ENCODE results near the gene KRTAP10-1.

KRTAP10-1 gene

DNA sequence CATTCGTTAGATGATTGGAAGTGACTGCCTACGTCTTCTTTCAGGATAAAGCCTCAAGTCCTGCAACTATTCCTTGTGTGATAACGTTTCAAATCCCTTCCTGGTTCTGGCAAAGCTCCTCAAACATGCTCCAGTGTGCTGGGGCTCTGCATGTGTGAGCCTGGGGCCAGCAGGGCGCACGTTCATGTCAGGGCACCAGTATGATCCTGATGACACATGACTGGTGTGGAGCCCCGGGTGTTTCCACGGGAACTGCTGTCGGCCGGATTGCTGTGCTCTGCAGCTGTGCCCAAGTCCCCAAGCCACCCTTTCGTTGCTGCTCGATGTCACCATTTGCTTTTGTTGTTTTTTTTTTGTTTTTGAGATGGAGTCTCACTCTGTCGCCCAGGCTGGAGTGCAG, 21.3 kb downstream of the KRTAP10-1 start:
- DNase-seq (ENCODE audit: insufficient read length, low spot score) (no peak), FAIRE-seq (no peak)
- TF ChIP-seq POLR2A (IDR thresholded peaks at IDR 0.05; ENCODE audit: low read depth, low read length): no peak
- TF ChIP-seq TAF1 (IDR thresholded peaks at IDR 0.05; ENCODE audit: low read depth, low read length): no peak
- no peak for TF ChIP-seq SPI1 (IDR thresholded peaks at IDR 0.05; ENCODE audit: low read depth, low read length)
- no peak for TF ChIP-seq POLR2AphosphoS5 (IDR thresholded peaks at IDR 0.05; ENCODE audit: low read depth, low read length)
- TF ChIP-seq PAX5 (IDR thresholded peaks at IDR 0.05; ENCODE audit: insufficient read depth, low read length, severe bottlenecking): no peak
- TF ChIP-seq POU2F2 (IDR thresholded peaks at IDR 0.05; ENCODE audit: low read depth, low read length): no peak

DNA sequence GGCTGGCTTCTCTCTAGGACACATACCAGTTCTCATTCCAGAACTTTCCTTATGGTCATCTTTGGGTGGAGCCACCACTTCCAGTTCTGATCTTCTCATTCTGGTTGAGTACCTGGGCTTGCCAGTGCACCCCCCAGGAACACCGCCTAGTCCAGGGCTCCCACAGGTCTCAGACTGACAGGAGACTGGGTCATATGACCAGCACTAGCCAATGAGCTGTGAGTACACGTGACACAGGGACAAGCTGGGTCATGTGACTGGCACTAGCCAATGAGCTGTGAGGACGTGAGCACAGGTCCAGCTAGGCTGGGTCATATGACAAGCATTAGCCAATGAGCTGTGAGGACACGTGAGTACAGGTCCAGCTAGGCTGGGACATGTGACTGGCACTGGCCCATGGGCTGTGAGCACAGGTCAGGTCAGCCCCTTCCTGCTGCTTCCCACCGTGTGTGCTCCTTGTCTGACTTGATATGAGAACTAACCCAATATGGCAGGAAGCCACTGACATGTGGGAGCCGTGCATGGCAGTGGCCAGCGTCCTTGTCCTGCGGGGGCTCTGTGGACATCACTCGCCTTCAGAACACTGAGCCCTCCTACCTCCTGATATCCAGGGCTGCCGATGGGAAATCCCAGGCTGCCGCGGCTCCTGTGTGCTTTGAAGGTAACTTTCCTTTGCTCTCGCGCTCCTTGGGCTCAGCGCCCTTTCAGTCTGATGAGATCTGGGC, 22.7 kb downstream of the KRTAP10-1 start:
- DNase-seq (ENCODE audit: insufficient read length, low spot score) (no peak), FAIRE-seq (peak; percentile 68)
- TF ChIP-seq POLR2A (IDR thresholded peaks at IDR 0.05; ENCODE audit: low read depth, low read length): no peak

DNA sequence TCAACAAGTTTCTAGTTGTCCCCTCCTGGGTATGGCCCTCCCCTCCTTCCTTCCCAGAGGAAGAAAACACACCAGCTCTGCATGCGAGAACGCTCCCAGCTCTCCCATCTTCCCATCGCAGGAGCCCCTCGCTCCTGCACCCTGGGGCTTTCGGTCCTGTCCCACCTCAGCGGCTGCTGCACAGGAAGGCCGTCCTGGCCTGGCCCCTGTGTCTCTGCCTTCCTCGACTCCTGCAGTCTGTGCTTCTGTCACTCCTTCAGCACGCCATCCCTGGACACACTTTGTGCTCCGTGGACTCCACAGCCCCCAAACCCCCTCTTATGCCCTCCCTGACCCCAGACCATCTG, 23.2 kb downstream of the KRTAP10-1 start:
- FAIRE-seq: no peak
- no peak for DNase-seq (ENCODE audit: insufficient read length, low spot score)

DNA sequence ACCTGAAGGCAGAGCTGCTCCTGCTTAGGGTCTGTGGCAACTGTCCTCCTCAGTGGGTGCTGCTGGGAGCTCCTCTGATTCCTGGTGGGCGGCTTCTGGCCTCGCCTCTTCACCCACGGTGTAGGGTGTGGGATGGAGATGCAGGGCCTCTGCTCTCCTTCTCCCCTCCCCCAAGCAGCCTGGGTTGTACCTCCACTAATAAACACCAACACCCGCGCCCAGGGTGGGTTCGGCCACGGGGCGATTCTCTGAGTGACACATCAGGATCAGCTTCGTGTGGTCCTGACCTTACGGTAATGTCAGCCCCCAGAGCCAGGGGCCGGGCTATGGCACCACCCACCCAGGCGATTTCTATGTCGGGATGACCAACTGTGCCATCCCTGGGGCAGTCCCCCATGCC, 23.7 kb downstream of the KRTAP10-1 start:
- no peak for TF ChIP-seq SPI1 (IDR thresholded peaks at IDR 0.05; ENCODE audit: low read depth, low read length)
- no peak for TF ChIP-seq PAX5 (IDR thresholded peaks at IDR 0.05; ENCODE audit: insufficient read depth, low read length, severe bottlenecking)
- TF ChIP-seq POU2F2 (IDR thresholded peaks at IDR 0.05; ENCODE audit: low read depth, low read length): no peak
- TF ChIP-seq TAF1 (IDR thresholded peaks at IDR 0.05; ENCODE audit: low read depth, low read length): no peak
- TF ChIP-seq POLR2AphosphoS5 (IDR thresholded peaks at IDR 0.05; ENCODE audit: low read depth, low read length): no peak
- TF ChIP-seq POLR2A (IDR thresholded peaks at IDR 0.05; ENCODE audit: low read depth, low read length): no peak
- no peak for DNase-seq (ENCODE audit: insufficient read length, low spot score)
- no peak for FAIRE-seq

More for the DNA sequence above, 23.2 kb downstream of the KRTAP10-1 start:
- no peak for TF ChIP-seq SPI1 (IDR thresholded peaks at IDR 0.05; ENCODE audit: low read depth, low read length)
- TF ChIP-seq POU2F2 (IDR thresholded peaks at IDR 0.05; ENCODE audit: low read depth, low read length): no peak
- TF ChIP-seq POLR2A (IDR thresholded peaks at IDR 0.05; ENCODE audit: low read depth, low read length): no peak
- TF ChIP-seq TAF1 (IDR thresholded peaks at IDR 0.05; ENCODE audit: low read depth, low read length): no peak
- TF ChIP-seq PAX5 (IDR thresholded peaks at IDR 0.05; ENCODE audit: insufficient read depth, low read length, severe bottlenecking): no peak
- TF ChIP-seq POLR2AphosphoS5 (IDR thresholded peaks at IDR 0.05; ENCODE audit: low read depth, low read length): no peak

DNA sequence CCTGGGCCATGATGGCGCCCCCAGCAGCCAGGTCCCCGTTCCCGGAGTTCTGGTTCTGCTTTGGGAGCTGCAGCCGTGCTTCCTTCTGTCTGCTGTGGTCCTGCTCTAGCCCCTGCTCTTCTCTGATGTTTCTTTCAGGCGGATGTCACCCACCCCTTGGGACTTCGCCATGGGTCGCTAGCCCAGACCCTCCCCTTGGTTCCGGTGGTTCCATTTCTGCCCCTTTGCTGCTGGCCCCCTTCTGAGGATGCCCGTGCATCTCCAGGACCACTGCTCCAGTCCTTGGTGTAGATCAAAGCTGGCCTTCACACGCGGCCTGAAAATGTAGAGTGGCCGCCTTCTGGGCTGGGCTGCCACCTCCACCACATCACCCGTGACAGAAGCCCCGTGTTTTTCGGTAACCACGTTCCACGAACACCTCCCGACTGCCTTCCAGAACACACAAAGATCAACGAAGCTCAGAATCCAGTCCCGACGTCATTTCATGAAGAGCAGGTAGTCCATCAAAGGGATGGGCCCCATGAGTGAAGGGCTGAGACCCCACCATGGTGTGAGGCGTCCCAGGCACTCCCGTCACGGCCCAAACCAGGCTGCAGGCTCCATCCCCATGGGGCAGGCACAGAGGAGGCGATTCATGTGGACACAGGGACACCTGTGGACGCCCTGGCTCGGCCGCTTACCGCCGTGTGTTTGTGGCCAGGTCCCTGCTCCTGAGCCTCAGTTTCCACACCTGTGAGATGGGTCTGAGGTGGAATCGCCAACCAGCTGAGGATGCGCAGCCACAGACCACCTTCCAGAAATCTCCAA, 24.4 kb downstream of the KRTAP10-1 start:
- no peak for FAIRE-seq
- DNase-seq (ENCODE audit: insufficient read length, low spot score): no peak
- TF ChIP-seq POU2F2 (IDR thresholded peaks at IDR 0.05; ENCODE audit: low read depth, low read length) (no peak), POLR2AphosphoS5 (IDR thresholded peaks at IDR 0.05; ENCODE audit: low read depth, low read length) (no peak), PAX5 (IDR thresholded peaks at IDR 0.05; ENCODE audit: insufficient read depth, low read length, severe bottlenecking) (no peak), SPI1 (IDR thresholded peaks at IDR 0.05; ENCODE audit: low read depth, low read length) (no peak), POLR2A (IDR thresholded peaks at IDR 0.05; ENCODE audit: low read depth, low read length) (no peak), TAF1 (IDR thresholded peaks at IDR 0.05; ENCODE audit: low read depth, low read length) (no peak)

DNA sequence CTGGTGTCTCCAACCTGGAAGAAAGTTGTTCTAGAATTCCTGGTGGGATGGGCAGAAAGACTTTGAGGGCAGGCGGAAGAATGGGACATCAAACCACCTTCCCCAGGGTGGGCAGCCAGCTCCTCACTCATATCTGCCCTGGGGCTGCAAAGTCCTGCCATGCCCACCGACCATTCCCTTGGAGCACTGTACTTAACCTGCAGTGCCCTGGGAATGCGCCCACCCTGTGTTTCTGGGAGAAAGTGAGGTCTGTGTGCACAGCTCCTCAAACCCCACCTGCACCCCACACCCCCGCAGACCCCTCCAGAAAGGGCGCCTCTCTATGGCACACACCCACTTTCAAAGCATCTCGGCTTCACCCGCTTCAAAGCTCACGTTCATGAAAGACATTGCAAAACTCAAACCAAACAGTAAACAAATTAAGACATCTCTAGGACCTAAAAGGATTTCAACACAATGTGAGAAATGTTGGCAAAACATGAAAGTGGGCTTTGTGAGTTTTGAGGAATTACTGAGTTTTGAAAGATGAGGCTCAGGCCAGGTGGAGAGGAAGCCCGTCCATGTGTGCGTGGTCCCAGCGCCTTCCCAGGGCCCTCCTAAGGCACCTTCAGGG, 25.1 kb downstream of the KRTAP10-1 start:
- TF ChIP-seq SPI1 (IDR thresholded peaks at IDR 0.05; ENCODE audit: low read depth, low read length) (no peak), POLR2AphosphoS5 (IDR thresholded peaks at IDR 0.05; ENCODE audit: low read depth, low read length) (no peak), POU2F2 (IDR thresholded peaks at IDR 0.05; ENCODE audit: low read depth, low read length) (no peak), POLR2A (IDR thresholded peaks at IDR 0.05; ENCODE audit: low read depth, low read length) (no peak), TAF1 (IDR thresholded peaks at IDR 0.05; ENCODE audit: low read depth, low read length) (no peak), PAX5 (IDR thresholded peaks at IDR 0.05; ENCODE audit: insufficient read depth, low read length, severe bottlenecking) (no peak)
- DNase-seq (ENCODE audit: insufficient read length, low spot score) (no peak), FAIRE-seq (no peak)

DNA sequence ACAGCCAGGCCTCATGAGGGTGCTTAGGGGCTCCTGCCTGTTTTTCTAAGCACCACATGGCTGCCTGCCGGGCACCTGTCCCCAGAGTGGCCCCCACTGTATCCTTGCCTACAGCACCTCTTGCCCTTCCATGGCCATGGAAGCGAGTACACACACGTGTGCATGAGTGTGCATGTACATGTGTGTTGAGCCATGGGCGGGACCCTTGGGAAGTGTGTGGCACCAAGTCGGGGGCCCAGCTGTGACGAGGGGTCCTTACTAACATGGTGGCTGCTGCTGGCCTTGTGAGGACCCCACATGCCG, 25.8 kb downstream of the KRTAP10-1 start:
- no peak for FAIRE-seq
- no peak for DNase-seq (ENCODE audit: insufficient read length, low spot score)
- TF ChIP-seq SPI1 (IDR thresholded peaks at IDR 0.05; ENCODE audit: low read depth, low read length): no peak
- no peak for TF ChIP-seq POLR2A (IDR thresholded peaks at IDR 0.05; ENCODE audit: low read depth, low read length)
- TF ChIP-seq TAF1 (IDR thresholded peaks at IDR 0.05; ENCODE audit: low read depth, low read length): no peak
- TF ChIP-seq PAX5 (IDR thresholded peaks at IDR 0.05; ENCODE audit: insufficient read depth, low read length, severe bottlenecking): no peak
- TF ChIP-seq POU2F2 (IDR thresholded peaks at IDR 0.05; ENCODE audit: low read depth, low read length): no peak
- TF ChIP-seq POLR2AphosphoS5 (IDR thresholded peaks at IDR 0.05; ENCODE audit: low read depth, low read length): no peak

DNA sequence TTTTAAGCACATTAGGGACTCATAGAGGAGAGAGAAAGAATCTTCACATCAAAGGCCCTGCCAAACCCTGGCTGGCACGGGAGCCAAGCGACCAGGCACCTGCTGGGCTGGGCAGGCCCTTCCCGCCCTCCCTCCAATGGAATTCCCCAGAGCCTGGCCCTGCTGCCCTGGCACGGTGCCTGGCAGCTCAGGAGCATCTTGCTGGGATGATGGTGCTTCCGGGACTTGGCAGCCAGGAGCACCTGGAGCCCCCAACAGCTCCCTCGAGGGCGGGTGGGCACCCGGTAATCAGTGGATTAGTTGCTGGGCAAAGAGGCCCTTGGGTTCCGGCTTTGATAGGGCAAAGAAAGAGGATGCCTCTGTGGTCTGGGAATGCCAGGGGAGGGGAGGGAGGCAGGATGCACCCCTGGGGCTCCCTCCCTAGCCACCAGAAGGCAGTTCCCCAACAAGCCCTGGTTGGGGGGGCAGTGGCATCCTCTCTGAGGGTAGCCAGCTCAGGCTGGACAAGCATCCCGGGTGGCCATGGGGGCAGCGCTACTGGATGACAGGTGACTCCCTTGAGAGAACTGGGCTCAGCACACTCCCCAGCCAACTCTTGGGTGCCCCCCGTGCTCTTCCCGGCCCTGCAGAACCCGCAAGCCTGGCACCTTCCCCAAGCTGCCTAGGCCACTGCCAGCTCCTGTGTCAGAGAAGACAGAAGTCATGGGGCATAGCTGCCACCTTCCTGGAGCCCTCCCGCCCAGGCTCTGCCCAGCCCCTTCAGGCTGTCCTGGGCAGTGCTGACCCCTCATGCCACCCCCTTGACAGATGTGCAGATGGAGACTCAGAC, 26.4 kb downstream of the KRTAP10-1 start:
- TF ChIP-seq POLR2AphosphoS5 (IDR thresholded peaks at IDR 0.05; ENCODE audit: low read depth, low read length) (no peak), PAX5 (IDR thresholded peaks at IDR 0.05; ENCODE audit: insufficient read depth, low read length, severe bottlenecking) (no peak), TAF1 (IDR thresholded peaks at IDR 0.05; ENCODE audit: low read depth, low read length) (no peak), POLR2A (IDR thresholded peaks at IDR 0.05; ENCODE audit: low read depth, low read length) (no peak), POU2F2 (IDR thresholded peaks at IDR 0.05; ENCODE audit: low read depth, low read length) (no peak), SPI1 (IDR thresholded peaks at IDR 0.05; ENCODE audit: low read depth, low read length) (no peak)
- DNase-seq (ENCODE audit: insufficient read length, low spot score): no peak
- FAIRE-seq: no peak
